ENCODE data around the gene TK2.

Gene TK2

DNA sequence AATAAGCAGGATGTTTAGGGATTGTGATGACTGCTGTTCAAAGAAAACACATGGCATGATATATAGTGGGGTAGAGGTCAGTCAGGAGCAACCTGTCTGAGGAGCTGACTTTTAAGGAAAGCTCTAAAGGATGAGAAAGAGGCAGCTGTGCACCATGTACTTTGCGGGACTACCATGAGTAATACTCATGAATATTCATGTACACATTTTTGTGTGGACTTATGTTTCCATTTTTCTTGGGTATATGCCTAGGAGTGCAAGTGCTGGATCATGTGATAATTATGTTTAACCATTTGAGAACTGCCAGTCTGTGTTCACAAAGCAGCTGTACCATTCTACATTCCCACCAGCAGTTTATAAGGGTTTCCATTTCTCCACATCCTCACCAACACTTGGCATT is 87.0 kb downstream of the TK2 start:
- no peak for DNase-seq

- no peak for DNase-seq
Measured at GRCh38 chr16:66460703-66461102, 89.2 kb downstream of the TK2 start.

GRCh38 chr16:66459878-66460277 is 90.0 kb downstream of the TK2 start:
- DNase-seq = no peak

DNA sequence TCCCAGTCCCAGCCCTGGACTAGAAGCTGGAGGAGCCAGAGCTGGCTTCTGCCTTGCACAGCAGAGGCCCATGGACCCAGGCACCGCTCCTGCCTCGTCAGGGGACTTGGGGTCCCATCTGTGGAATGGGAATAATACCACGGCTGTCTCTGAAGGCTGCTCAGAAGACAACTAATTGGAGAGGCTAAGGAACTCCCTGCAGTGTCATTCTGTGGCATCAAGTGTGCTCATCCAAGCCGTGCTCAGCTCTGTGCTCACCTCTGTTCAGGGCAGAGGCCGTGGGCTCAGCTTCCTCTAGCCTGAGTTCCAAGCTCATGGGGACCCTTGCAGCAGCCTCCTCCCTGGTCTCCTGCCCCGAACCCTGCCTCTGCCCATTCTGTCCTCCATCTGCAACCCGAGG is 91.1 kb downstream of the TK2 start:
- DNase-seq = no peak

- DNase-seq = no peak
Measured at GRCh38 chr16:66458292-66458691, 91.6 kb downstream of the TK2 start.

All from KG1 (cell line).